Left renal pelvis (tissue), 4 donors: ENCODE data around the gene PRDM8. TPM values are rescaled to one million over a fixed set of nuclear protein-coding genes. Genes with fewer than 3 reads are reported as not detected.

Source experiments
- DNase-seq, 4 donors: peaks; one replicate each; pipeline ENCODE4 v3.0.0-alpha.2; 2013; ENCODE audit warnings: low read depth in 4 of 4, low spot score in 3 of 4
- polyA plus RNA-seq, 4 donors: library from polyadenylated mRNA; unstranded; fragments of 120-200 nt; gene quantifications; one replicate each; pipeline ENCODE4 v1.2.1, GENCODE V29; 2013; ENCODE audit not compliant: insufficient read length in 4 of 4

PRDM8 gene
- polyA plus RNA-seq, 4 donors = 0.59 to 1.9 (median 1.8) TPM

DNA sequence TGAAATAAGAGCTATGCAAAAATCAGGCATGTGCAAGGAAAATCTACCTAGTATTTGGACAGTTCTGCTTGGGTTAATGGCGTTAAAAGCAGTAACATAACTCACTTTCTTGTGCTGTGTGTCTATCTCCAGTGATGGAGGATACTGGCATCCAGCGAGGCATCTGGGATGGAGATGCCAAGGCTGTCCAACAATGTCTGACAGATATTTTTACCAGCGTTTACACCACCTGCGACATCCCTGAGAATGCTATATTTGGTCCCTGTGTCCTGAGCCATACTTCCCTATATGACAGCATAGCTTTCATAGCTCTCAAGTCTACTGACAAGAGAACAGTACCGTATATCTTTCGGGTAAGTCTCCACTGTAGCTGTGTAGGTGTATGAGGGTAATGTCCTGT, 2.6 kb downstream of the PRDM8 start:
- no peak for DNase-seq

DNA sequence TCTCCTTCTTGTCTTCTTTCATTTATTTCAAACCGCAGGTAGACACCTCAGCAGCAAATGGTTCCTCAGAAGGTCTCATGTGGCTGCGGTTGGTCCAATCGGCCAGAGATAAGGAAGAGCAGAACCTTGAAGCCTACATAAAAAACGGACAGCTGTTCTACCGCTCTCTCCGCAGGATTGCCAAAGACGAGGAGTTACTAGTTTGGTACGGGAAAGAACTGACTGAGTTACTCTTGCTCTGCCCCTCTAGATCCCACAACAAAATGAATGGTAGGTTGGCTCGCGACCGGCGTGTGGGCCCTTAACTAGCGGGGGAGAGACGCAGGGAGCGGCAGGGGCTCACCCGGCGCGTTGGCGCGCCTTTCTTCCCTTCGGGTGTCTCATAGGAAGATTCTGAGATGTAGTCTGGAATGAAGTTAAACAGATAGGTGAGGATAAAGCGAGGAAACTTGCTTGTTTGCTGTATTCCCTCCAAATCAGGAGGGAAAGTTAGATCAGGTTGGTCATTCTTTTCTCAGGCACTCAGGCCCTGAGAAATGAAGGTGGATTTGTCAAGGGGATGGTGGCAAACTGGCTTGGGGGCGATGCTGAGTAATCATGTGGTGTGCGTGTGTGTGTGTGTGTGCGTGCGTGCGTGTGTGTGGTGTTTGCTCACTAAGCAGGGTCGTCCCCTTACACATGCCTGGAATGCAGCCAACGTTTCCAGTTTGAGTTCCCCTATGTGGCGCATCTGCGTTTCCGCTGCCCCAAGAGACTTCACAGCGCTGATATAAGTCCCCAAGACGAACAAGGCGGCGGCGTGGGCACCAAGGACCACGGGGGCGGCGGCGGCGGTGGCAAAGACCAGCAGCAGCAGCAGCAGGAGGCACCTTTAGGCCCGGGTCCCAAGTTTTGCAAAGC, 4.2 kb downstream of the PRDM8 start:
- DNase-seq = no peak

DNA sequence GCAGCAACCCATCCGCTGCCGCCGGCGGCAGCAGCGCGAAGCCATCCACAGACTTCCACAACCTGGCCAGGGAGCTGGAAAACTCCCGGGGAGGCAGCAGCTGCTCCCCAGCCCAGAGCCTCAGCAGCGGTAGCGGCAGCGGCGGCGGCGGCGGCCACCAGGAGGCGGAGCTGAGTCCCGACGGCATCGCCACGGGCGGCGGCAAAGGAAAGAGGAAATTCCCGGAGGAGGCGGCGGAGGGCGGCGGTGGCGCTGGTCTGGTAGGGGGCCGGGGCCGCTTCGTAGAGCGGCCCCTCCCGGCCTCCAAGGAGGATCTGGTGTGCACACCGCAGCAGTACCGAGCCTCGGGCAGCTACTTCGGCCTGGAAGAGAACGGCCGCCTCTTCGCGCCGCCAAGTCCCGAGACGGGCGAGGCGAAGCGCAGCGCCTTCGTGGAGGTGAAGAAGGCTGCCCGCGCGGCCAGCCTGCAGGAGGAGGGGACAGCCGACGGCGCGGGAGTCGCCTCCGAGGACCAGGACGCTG, 4.9 kb downstream of the PRDM8 start:
- no peak for DNase-seq

DNA sequence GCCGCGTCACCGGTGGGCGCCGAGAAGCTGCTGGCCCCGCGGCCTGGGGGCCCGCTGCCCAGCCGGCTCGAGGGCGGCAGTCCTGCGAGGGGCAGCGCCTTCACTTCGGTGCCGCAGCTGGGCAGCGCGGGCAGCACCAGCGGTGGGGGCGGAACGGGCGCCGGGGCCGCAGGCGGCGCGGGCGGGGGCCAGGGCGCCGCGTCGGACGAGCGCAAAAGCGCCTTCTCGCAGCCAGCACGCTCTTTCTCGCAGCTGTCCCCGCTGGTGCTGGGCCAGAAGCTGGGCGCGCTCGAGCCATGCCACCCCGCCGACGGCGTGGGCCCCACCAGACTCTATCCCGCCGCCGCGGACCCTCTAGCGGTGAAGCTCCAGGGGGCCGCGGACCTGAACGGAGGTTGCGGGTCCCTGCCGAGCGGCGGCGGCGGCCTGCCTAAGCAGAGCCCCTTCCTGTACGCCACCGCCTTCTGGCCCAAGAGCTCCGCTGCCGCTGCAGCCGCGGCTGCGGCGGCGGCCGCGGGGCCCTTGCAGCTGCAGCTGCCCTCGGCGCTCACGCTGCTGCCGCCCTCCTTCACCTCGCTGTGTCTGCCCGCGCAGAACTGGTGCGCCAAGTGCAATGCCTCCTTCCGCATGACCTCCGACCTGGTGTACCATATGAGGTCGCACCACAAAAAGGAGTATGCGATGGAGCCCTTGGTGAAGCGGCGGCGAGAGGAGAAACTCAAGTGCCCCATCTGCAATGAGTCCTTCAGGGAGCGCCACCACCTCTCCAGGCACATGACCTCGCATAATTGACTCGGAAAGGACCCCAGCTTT, 5.6 kb downstream of the PRDM8 start:
- no peak for DNase-seq

DNA sequence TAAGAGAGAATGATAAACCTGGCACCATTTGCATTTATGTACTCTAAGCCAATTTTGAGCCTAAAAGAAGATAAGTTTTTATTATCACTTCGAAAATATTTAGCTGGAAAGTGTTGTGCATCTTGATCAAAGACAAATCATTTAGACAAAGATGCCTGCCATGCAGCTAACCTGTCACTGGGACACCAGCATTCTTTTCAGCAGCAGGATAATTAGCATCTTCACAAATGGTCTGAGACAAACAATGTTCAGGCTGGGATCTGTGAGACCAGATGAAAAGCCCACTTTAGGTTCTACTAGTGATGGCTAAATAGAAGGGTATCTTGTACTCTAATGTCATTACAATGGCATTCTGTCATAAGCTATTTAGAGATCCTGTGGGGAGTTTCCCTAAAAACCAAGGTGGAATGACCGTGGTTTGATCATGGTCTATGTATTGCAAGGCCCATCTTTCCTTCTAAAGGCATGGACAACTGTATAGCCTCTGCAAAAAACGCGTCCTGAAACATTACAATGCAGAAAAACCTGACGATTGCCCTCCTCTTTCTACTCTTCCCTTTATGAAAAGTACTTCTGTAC, 7.2 kb downstream of the PRDM8 start:
- no peak for DNase-seq

DNA sequence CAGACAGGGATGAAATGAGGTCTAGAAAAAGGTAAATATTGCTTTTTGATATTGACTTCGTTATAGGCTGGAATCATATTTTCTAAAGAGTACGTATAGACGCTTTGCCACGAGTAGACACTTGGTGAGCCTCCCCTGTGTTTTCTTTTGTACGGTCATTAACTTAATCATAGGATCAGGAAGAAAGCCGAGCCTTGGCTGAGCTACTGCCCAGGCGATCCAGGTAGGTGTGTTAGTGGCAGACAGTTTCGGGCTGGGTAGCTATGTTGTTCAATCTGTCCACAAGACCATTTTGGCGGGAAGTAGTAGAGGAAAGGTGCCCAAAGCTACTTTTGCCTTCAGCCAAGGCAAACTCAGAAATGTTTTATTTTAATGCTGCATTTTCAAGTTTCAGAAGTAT, 8.8 kb downstream of the PRDM8 start:
- no peak for DNase-seq

DNA sequence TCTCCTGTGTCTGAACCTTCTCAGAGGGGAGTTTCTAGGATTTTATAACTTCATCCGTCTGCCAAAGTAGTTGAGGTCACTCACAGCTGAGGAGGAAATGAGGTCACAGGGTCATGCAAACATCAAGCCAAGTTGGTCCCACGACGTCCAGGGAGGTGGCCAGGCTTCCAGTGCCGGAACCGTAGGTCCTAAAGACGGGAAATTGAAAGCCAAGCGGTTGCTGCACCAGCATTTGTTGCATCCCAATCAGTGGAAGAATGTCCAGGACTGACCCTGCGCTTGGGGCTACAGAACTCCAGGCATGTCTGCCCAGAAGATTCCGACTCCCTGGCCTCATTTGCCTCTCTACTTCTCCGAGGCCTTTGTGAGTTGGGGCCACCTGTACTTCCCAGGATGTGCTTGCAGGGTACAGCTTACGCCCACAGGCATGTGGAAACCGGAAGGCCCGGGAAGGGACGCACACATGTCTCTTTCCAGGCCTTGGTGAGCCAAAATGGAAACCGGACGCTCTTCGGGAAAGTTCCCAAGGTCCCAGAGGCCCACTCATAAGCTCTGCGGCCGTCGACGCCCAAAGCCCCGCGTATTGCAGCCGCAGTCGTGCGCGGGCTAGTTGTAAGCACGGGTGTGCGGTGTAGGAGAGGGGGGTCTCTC, 9.3 kb downstream of the PRDM8 start:
- no peak for DNase-seq

DNA sequence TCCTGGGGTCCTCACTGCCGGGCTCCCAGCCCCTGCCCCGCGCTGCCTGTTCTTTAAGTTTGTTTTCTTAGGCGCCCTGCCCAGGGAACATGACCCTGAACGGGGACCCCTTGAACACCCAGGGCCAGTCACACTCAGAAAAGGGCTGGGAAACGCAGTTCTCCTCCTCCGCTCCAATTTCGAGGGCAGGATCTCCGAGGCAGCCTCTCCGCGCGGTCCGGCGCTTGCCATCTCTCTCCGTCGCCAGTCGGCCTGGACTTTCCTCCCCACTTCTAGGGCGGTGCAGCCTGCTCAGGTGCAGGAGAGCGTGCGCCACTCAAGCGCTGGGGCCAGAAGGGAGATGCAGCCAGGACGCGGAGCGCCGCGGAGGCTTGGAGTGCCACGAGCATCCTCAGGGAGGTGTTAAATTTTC, 9.9 kb downstream of the PRDM8 start:
- DNase-seq = no peak

DNA sequence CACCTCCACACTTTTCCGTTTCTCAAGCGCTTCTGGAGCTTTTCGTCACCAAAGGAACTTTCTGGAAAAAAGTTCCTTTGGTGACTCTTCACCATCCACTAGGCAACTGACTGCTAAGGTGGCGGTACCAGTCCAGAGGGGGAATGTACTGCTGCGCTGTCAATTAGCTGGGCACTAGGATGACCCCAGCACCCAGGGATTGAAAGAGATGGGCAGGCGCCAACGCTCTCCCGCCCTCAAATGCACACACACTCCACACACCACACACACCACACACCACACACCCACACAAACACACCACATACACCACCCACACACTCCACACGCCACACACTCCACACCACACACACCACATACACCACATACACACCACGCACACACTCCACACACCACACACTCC, 10.4 kb downstream of the PRDM8 start:
- no peak for DNase-seq

DNA sequence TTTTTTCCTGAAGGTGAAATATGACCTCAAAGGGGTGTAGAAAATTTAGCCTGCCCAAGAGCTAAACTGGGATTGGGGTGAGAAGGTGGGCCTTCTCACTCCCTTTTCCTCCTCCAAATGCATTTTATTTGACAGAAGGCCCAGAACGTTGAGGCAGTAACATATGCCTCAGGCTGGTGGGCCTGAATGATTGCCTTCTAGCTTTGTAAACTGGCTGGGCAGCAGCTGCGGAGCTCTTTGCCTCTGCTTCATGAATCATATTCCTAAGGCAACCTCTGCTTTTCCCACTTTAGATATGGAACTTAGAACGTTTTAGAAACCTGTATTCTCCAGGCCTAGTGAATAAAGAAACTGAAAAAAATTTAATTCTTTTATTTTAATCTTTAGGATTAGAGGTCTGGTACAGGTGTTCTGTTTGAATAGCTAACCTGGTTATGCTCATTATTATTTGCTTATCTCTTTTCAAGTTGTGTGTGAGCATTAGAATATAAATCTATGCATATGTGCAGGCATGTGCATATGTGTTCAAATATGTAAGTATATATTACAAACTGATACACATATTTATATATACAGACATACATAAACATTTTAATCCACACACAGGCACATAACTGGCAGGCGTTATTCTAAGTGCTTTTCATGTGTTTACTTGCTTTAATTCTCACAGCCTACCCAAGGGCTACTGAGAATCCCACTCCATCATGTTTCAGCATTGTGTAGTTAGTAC, 11.5 kb downstream of the PRDM8 start:
- no peak for DNase-seq

DNA sequence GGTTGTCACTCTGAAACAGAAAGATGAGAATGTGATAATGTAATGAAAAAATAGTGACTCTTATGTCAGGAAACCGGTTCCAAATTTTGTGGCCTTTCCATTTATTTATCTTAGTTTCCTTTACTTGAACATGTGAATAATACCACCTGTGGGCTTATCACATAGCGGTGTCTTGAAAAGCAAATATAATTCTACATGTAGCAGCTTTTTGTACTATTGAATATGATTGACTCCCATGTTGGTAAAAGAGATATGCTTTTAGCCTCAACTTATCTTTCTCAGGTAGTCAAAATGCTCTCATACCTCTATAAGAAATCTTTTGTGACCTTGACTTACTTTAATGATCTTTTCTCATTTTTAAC, 12.0 kb downstream of the PRDM8 start:
- DNase-seq = no peak

DNA sequence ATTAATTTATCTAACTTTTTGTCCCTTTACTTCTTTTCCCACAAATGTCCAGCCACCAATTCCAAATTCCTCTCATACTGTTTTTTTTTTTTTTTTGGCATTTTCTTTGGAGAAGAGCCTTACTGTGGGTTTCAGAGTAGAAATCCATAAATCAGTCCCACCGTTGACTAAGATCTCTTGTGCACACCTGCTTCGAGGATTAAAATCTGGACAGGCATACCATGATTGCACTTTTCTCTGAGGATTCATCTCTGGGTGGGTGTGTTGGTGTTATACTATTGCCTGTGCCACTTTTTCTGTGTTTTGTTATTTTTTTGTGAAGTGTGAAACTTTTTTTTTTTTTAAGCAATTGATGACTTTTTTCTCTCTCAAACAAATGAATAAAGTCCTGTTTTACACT, 13.2 kb downstream of the PRDM8 start:
- DNase-seq = no peak

DNA sequence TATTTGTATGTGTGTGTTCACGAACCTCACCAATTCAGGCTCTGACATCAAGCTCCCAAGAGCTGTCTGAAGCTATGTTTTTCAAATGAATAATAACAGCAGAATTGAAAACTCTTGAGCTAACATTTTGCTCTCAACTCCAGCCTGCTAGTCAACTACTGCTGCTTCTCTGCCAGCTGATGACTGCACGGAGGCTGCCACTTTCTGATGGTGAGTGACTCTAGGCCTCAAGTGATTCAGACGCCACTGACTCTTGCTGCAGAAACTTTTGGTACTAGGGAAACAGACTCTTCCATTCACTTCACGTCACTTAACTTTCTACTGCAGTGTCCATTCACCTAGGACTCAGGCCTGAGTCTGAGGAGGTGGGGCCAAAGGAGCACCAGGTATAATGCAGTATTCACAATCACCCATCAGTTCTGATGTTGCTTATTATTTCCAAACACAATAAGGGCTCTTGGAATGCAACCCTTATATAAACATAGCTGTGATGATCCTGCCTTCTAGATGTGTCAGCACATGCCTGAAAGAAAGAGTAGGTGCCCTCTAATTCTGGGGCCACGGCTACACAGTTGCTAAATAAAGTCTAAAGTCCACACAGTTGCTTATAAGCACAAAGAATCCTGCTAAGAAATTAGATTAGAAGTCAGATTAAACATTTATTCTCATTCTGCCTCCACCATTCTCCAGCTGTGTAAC, 16.0 kb downstream of the PRDM8 start:
- no peak for DNase-seq

DNA sequence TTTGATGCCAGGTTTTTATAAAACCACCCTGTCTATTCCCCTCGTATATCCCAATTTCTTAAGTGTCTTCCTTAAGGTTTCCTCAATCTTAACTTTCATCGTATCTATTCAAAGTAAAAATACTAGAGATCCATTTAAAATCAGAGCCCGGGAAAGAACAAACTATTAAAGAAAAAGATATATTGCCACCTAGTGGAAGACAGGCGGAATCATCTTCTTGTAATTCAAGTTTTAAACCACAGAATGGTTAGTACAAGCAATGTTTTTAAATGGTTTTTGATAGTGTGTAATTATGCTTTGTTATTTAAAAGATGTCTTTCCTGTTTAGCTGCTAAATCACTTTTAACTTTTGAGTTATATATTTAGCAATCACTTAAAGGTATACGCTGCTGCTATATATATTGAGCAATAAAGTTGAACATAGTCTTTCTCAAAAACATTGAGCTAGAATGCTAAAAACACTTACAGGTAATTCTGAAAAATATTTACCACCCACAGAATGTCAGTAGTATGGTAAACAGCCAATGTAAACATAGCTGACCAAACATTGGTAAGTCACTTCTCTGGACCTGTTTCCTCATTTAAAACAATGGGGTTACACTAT, 18.2 kb downstream of the PRDM8 start:
- no peak for DNase-seq

DNA sequence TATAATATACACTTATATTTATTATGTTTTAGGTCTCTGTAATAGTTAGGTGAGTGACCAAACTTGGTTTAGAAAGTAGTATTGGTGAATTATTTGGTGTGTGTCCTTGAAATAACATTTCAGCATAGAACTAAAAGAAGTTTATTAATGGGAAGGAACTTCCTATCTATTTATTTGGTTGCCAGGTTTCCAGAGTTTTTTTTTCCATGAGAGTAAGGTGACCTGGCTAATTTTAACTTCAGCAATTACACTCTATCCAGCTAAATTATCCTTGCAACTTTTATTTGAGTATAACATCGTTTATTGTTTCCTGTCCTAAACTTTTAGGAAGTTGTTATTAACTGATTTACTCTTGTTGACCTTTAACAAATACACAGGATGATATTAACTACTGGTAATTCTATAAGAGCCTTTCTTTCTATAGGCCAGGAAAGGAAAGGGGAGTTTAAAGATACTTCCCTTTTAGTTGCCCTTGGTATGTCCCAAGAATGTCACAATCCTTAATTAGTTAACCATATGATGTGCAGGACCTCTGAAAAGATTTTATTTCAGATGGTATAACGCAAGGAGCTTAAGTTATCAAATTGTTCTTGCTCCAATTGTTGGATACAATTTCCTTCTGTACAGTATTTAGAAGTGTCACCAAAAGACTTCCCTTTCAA, 18.9 kb downstream of the PRDM8 start:
- no peak for DNase-seq

DNA sequence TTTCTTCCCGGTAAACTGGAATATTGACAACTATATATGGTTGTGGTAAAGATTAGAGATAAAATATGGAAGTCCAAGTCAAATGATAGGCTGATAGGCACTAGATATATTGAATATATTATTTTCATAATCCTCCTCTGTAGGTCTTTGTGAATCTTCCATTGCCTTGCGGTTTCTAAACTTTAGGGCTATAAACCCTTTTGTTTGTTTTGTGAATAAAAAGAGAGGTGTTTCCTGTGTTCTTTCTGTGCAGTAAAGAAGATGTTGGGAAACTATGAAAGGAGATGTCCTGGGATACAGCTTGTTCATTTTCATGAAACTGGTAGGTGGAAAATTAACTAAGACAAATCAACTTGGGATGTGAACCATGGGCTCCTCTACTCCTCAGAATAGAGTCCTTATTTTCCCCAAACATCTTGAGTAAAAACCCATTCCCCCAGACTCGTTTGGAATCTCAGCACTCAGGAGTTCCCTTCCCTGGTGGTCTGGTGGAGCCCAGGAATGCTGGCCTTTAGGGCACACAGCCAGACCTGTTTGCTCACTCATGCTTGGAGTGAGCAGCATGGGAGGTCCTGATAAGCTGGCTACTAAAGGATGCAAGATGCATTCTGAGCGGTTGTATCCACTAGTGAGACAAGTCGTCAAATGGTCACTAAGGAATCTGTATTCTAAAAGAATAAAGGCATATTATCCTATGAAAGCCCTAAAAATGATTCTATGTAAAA, 22.2 kb downstream of the PRDM8 start:
- no peak for DNase-seq

DNA sequence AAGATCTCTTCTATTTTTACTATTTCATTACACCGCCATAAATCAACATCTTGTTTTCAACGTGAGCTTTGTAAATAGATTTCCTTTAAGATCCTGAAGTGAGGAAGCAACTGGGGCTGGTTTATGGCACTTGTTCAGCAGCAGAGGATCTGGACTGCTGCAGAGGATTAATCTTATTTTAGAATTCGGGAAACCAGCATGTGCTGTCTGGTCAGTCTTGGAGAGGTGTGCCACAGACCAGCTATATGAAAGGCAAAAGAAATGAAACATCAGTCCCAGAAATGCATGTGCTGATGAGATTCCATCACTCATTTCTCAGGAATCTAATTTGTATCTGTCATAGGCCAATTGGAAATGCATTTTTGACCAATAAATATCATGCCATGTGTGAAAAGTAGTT, 23.4 kb downstream of the PRDM8 start:
- DNase-seq = no peak

DNA sequence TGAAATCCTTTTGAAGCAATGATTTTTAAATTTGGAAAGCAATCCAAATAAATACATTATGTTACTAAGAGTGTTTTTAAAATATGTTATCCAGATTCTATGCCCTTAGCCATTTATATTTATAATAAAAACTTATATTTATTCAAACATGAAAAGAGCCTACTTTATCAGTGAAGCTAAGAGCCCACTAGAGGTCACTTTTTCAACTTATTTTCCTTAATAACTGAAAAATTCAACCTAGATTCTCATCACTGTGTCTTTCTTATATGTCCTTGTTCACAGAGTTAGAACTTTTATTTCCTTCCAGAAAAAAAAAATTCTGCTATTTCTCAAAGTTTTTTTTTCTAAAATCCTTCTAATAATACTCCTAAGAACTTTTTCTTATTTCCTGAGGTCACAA, 23.9 kb downstream of the PRDM8 start:
- DNase-seq = no peak
